ENCODE results near the gene BTBD18. TPM values are rescaled to one million over a fixed set of nuclear protein-coding genes. Genes with fewer than 3 reads are reported as not detected.

BTBD18 gene
- total RNA-seq, 1 donor from 2014 or later = not detected

DNA sequence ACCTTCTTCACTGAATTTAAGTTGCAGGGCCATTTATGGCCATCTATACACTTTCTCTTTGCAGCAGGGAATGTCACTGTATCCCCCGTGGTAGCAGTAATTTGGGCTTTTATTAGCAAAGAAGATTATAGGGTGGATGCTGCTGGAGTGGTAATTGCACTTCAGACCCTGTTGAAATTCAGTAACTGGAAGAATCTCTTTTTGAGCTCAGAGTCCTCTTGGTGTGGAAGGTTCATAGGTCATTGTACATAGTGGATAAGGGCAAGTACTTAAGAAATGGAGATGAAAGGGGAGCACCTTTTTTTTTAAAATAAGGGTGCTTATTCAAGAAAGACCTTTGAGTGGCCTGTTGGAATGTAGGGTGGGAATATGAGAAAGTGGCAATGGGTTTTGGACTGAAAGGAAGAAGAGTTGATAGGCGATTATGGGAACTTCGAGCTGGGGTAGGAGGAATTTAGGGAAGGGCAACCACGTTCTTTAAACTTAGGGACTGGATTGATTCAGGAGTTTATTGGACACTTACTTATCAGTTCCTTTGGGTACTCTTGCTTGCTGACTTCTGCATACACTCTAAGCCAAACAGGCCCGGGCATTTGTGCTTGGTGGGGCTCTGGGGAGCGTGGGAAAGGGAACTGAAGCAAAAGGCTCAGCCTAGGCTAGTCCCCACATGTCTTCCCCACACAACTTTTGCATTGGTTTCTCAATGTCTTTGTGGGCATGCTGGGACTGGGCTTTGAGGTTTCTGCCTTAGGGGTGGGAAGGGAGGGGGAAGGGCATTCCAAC is 36.5 kb upstream of the BTBD18 start:
- H3K27ac Mint-ChIP-seq (ENCODE audit: unreplicated experiment) = peak overlapping the region; percentile 61
- H3K27me3 Mint-ChIP-seq (ENCODE audit: low read depth) = no peaks in the 10 kb centered on the region
- peak overlapping the region; percentile 1 for H3K4me3 Mint-ChIP-seq
- peaks cover 5% of the 10 kb centered on the region for H3K36me3 Mint-ChIP-seq (ENCODE audit: low read depth)
- H3K4me1 Mint-ChIP-seq = peaks cover 27% of the 10 kb centered on the region
- H3K9me3 Mint-ChIP-seq = no peaks in the 10 kb centered on the region
- TF ChIP-seq, protein P1, sequence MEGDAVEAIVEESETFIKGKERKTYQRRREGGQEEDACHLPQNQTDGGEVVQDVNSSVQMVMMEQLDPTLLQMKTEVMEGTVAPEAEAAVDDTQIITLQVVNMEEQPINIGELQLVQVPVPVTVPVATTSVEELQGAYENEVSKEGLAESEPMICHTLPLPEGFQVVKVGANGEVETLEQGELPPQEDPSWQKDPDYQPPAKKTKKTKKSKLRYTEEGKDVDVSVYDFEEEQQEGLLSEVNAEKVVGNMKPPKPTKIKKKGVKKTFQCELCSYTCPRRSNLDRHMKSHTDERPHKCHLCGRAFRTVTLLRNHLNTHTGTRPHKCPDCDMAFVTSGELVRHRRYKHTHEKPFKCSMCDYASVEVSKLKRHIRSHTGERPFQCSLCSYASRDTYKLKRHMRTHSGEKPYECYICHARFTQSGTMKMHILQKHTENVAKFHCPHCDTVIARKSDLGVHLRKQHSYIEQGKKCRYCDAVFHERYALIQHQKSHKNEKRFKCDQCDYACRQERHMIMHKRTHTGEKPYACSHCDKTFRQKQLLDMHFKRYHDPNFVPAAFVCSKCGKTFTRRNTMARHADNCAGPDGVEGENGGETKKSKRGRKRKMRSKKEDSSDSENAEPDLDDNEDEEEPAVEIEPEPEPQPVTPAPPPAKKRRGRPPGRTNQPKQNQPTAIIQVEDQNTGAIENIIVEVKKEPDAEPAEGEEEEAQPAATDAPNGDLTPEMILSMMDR (conservative IDR thresholded peaks at IDR 0.05) = no peak
- DNase-seq (ENCODE audit: low read depth, low spot score) = no peak

DNA sequence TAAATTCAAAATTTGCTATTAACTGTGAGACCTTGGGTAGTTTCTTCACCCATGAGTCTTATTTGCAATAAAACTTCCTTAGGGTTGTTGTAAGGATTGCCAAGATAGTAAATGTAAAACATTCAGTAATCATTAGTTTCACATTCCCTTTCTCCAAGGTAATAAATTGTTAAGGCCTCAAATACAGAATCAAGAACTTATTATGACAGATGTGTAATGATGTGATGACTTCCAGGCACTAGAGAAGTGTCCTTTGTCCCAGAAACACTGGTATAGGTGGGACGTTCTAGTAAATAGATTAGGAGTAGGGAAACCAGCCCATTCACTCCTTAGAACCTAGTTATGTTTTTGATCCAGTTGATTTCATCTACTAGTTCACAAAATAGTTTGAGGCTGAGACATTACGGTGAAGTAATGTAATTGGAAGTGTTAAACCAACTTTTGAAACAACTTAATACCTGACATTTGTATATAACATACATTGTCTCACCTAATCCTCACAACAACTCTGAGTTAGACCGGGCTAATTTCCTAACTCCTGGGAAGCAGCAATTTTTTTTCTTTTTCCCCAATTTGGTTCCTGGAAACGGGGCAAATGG is 35.5 kb upstream of the BTBD18 start:
- TF ChIP-seq, protein P1 (conservative IDR thresholded peaks at IDR 0.05) = no peak
- no peaks in the 10 kb centered on the region for H3K27me3 Mint-ChIP-seq (ENCODE audit: low read depth)

GRCh38 chr11:57786436-57786835 is 34.8 kb upstream of the BTBD18 start:
- no peaks in the 10 kb centered on the region for H3K27me3 Mint-ChIP-seq (ENCODE audit: low read depth)
- no peaks in the 10 kb centered on the region for H3K9me3 Mint-ChIP-seq
- DNase-seq (ENCODE audit: low read depth, low spot score) = no peak
- peaks cover 28% of the 10 kb centered on the region for H3K4me1 Mint-ChIP-seq
- no peak overlapping the region for H3K4me3 Mint-ChIP-seq
- peak overlapping the region; percentile 52 for H3K27ac Mint-ChIP-seq (ENCODE audit: unreplicated experiment)
- TF ChIP-seq, protein P1 (conservative IDR thresholded peaks at IDR 0.05) = no peak
- peaks cover 2% of the 10 kb centered on the region for H3K36me3 Mint-ChIP-seq (ENCODE audit: low read depth)

More for the DNA sequence above, 35.5 kb upstream of the BTBD18 start:
- Mint-ChIP-seq H3K4me1 (peaks cover 24% of the 10 kb centered on the region), H3K4me3 (peak overlapping the region; percentile 13), H3K36me3 (ENCODE audit: low read depth) (peaks cover 2% of the 10 kb centered on the region), H3K27ac (ENCODE audit: unreplicated experiment) (no peak overlapping the region), H3K9me3 (no peaks in the 10 kb centered on the region)
- DNase-seq (ENCODE audit: low read depth, low spot score) = no peak

DNA sequence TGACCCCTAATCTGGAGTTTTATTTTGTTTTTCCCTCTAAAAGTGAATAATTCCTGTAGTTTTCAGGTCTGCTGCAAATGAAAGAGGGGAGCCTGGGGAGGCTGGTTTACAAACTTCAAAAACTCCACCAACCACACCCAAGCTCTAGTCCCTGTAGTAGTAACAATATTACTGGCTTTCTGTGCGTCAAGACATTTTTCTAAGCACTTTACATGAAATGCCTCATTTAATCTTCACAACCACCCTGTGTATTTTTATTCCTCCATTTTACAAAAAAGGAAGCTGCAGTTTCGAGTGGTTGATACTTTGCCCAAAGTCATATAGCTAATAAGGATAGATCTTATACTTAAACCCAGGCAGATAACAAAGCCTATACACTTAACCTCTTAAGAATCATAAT is 33.5 kb upstream of the BTBD18 start:
- DNase-seq (ENCODE audit: low read depth, low spot score) = no peak
- TF ChIP-seq, protein P1 (conservative IDR thresholded peaks at IDR 0.05) = no peak
- H3K27ac Mint-ChIP-seq (ENCODE audit: unreplicated experiment) = no peak overlapping the region
- H3K4me3 Mint-ChIP-seq = no peak overlapping the region
- no peaks in the 10 kb centered on the region for H3K27me3 Mint-ChIP-seq (ENCODE audit: low read depth)
- H3K9me3 Mint-ChIP-seq = no peaks in the 10 kb centered on the region
- peaks cover 2% of the 10 kb centered on the region for H3K36me3 Mint-ChIP-seq (ENCODE audit: low read depth)
- H3K4me1 Mint-ChIP-seq = peaks cover 35% of the 10 kb centered on the region

DNA sequence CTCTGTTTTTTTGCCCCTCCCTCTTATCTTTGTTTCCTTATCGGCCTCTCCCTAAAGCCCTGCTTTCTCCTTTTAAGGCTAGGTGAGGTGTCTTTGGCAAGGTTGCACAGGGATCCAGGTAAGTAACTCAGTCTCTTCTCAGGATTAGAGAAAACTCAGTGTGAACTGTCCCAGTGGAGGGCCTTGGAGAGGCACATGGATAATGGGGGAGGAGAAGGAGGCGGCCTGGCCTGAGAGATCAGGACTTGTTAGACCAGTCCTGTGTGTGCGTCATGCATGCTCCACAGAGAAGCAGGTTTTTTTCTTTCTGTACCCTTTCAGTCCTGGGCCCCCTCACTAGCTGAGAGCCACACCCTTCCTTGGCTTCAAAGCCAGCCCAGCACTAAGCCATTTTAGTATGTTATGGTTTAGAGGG is 29.9 kb upstream of the BTBD18 start:
- no peaks in the 10 kb centered on the region for H3K27me3 Mint-ChIP-seq (ENCODE audit: low read depth)
- H3K36me3 Mint-ChIP-seq (ENCODE audit: low read depth) = peaks cover 2% of the 10 kb centered on the region
- no peak overlapping the region for H3K4me3 Mint-ChIP-seq
- peaks cover 50% of the 10 kb centered on the region for H3K4me1 Mint-ChIP-seq
- no peaks in the 10 kb centered on the region for H3K9me3 Mint-ChIP-seq
- no peak for DNase-seq (ENCODE audit: low read depth, low spot score)
- peak overlapping the region; percentile 52 for H3K27ac Mint-ChIP-seq (ENCODE audit: unreplicated experiment)
- TF ChIP-seq, protein P1 (conservative IDR thresholded peaks at IDR 0.05) = no peak

Measured in neural crest cell (in vitro differentiated cells).